HS-5 (cell line): ENCODE results near the gene MIA.
A peak's percentile ranks its signal among the peaks of the same experiment; 100 is the strongest.
"Not testable (repeated sequence)": the region's sequence is repeated elsewhere in the genome, so short reads cannot be mapped to it uniquely, and the experiment has no call there.

Experiments
- DNase-seq: peaks from one replicate; pipeline ENCODE4 v3.0.0-alpha.2; 2012; ENCODE audit warnings: low read depth

The MIA gene

DNA sequence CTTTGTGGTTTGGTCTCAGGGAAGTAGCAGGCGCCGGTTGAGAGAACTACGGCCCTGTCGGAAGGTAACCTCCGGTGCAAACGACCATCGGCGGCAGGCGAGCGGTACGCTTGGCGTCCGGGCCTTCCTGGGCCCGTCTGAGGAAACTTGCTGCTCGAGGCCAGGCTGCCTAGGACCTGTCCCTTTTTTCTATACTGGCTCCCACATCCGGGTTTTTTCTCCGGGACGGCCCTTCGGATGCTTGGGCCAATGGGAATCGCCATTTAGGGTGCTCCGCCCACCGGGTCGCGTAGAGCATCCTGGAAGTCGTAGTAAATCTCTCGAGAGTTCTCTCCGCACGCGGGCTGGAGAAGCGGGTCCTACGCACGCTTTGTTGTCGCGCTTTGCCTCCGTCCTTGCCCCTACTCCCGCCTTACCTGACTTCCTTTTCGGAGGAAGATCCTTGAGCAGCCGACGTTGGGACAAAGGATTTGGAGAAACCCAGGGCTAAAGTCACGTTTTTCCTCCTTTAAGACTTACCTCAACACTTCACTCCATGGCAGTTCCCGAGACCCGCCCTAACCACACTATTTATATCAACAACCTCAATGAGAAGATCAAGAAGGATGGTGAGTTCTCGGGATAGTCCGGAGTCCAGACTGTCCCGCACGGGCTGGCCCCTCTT lies 24.3 kb upstream of the MIA start, which contains the start of gene SNRPA:
Gene SNRPA, plus strand, starts transcription at position 330 of the 664 bp plus-strand sequence. Its CDS starts 206 bp downstream, at position 536.
- DNase-seq = peak; percentile 94

DNA sequence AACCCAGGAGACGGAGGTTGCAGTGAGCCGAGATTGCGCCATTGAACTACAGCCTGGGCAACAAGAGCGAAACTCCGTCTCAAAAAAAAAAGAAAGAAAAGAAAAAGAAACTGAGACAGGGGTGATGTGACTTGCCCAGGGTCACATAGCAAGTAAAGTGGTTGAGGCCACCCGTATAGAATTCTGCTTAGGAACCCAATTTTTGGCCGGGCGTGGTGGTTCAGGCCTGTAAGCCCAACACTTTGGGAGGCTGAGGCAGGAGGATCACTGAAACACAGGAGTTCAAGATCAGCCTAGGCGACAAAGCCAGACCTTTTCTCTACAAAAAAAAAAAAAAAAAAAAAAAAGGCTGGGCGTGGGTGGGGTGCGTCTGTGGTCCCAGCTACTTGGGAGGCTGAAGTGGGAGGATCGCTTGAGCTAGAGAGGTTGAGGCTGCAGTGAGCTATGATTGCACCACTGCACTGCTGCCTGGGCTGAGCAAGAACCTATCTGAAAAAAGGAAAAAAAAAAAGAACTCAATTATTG lies 23.0 kb upstream of the MIA start:
- DNase-seq = no peak

DNA sequence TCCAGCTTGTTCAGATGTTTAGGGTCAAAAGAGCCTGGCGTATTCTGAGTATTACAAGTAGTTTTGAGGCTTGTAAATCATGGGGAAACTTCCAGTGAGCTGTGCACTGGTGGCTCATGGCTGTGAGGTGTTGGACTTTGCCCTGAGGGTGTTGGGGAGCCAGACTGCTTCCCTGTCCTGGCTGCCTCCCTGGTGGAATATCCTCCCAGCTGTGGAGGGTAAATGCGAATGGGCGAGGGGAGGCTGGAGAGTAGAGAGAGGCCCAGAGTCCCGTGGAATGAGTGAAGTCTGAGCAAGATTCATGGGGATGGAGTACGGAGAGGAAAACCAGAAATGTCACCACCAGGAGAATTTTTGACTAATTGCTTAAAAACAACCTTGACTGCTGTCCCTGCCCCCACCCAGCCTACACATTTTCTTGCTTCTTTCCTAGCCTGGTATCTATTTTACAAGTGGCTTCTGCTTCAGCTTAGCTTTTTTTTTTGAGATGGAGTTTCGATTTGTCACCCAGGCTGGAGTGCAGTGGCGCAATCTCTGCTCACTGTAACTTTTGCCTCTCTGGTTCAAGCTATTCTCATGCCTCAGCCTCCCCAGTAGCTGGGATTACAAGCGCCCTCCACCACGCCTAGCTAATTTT lies 20.6 kb upstream of the MIA start:
- DNase-seq = no peak

DNA sequence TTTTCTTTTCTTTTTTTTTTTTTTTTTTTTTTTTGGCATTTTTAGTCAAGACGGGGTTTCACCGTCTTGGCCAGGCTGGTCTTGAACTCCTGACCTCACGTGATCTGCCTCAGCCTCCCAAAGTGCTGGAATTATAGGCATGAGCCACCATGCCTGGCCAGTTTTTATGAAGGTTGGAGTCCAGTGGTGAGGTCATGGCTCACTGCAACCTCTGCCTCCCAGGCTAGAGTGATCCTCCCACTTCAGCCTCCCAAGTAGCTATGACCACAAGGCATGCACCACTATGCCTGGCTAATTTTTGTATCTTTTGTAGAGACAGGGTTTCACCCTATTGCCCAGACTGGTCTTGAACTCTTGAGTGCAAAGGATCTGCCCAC lies 20.1 kb upstream of the MIA start:
- DNase-seq = no peak

DNA sequence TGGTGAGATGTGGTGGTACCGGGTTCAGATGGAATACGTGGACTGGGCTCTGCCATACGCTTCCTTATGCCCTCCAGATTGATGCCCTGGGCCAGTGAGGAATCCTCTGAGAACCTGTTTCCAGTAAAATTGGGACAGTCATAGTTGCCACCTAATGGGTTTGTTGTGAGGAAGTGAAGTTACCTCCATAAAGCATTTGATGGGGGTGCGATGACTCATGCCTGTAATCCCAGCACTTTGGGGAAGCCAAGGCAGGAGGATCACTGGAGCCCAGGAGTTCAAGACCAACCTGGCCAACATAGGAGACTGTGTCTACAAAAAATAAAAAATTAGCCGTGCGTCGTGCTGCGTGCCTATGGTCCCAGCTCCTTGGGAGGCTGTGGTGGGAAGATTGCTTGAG lies 19.5 kb upstream of the MIA start:
- no peak for DNase-seq

DNA sequence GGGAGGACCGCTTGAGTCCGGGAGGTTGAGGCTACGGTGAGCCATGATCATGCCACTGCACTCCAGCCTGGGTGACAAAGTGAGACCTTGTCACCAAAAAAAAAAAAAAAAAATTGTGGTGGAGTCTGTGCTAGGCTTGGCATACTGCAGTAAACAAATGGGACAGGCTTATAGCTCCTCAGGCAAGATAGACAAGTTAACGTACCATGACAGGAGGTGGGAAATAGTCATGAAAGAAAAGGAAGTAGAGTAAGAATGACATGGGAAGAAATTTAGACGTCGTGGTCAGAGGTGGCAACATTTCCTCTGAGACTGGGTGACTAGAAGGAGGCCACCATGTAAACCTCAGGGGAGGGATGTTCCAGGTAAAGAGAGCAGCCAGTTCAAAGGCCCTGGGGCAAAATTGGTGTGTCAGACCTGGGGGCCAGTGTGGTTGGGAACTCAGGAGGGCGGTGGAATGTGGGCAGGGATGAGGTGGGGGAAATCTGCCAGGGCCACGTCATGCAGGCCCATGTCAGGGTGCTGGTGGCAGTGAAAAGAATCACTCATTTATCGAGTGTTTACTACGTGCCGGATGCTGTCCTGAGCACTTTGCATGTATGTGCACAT lies 18.7 kb upstream of the MIA start:
- no peak for DNase-seq

DNA sequence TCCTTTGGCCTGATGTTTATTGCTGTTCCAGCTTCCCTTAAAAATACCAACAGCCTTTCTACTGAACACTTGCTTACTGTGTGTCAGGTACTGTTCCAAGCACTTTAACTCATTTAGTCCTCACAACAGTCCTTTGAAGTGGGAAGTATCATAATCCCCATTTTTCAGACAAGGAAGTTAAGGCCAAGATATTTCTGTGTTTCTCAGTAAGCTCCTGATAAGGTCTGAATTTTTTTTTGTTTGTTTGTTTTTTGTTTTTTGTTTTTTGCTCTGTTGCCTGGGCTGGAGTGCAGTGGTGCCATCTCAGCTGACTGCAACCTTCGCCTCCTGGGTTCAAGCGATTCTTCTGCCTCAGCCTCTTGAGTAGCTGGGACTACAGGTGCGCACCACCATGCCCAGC lies 16.8 kb upstream of the MIA start:
- no peak for DNase-seq

DNA sequence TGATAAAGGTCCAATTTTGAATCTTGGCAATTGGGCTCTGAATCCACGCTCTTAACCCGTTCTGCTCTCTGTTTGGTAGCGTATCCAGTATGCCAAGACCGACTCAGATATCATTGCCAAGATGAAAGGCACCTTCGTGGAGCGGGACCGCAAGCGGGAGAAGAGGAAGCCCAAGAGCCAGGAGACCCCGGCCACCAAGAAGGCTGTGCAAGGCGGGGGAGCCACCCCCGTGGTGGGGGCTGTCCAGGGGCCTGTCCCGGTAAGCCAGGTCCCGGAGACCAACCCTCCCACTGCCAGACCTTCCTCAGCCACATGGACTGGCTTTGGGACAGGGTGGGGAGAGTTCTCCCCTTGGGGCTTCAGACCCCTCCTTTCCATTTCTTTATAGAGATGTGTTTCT lies 16.0 kb upstream of the MIA start:
- no peak for DNase-seq

DNA sequence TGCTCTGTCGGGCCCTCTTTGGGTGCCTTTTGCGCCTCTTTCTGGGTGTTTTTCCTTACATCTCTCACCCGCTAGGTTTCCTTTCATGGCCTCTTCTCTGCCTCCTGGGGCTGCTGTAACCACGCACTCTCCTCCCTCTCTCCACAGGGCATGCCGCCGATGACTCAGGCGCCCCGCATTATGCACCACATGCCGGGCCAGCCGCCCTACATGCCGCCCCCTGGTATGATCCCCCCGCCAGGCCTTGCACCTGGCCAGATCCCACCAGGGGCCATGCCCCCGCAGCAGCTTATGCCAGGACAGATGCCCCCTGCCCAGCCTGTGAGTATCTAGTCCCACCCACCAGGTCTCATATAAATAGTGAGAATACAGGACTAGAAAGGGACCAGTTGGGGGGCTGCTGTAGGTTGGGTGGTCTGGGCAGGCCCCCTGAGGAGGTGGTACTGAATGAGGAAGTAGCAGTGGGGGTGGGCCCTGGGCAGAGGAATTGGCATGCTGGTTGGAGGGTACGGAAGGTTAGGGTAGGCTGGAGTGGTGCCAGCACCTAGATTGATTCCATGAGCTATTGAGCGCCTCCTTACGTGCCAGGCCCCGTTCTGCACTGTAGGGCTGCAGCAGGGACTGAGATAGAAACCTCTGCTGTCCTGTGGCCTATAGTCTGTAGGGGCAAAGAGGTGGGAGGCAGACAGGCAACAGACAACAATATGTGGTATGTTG lies 12.4 kb upstream of the MIA start:
- no peak for DNase-seq

DNA sequence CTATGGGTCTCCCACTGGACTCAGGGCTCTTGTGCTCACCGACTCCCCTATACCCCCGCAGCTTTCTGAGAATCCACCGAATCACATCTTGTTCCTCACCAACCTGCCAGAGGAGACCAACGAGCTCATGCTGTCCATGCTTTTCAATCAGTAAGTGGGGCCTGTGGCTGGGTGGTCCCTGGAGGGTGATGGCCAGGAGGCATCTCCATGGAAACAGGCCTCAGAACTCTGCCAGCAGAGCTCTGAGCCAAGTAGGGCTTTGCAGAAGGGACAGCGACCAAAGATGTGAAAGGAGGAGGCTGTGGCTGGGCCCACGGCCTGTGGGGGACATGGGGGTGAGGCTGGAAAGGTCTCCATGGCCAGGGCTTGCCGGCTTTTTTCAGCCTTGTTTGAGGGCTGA lies 11.8 kb upstream of the MIA start:
- DNase-seq = no peak

DNA sequence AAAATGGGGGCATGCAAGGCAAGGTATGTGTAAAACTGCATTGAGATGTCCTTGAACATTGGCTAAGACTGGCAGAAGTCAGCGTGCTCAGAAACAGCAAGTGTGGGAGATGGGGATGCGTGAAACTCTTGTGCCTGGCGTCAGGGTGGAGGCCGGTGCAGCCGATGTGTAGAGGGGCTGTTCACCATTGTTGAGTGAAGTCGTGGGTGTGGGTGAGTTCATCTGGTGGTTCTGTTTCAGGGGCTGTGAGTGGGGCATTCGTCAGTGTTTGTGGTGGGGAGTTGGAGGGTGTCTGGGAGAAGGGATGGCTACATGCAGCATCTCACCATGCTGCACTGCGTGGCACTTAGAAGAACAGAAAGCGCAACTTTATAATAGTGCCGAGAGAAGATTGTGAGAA lies 11.4 kb upstream of the MIA start:
- no peak for DNase-seq

DNA sequence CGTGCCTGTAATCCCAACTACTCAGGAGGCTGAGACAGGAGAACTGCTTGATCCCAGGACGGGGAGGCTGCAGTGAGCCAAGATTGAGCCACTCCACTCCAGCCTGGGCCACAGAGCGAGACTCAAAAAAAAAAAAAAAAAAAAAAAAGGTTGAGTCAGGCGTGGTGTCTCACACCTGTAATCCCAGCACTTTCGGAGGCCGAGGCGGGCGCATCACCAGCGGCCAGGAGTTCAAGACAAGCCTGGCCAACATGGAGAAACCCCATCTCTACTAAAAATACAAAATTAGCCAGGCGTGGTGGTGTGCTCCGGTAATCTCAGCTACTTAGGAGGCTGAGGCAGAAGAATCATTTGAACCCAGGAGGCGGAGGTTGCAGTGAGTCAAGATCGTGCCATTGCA lies 8.9 kb upstream of the MIA start:
- DNase-seq = not testable (repeated sequence)

DNA sequence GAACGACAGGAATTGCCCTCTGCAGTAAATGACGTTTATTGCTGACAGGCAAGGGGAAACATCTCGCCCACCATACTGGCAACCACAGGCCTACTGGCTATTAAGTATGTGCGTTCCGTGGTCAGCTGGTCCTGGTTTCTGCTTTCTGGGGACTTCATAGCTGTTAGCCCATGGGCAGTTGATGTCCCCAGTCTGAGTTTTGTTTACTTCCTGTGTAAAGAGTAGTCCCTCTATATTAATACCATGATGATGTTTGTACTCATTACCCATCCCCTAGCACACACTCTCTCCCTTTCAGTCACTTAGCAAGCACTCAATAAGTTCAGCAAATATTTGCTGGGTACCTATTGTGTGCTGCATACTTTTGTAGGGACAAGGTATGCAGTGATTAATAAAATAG lies 6.5 kb upstream of the MIA start:
- DNase-seq = no peak

DNA sequence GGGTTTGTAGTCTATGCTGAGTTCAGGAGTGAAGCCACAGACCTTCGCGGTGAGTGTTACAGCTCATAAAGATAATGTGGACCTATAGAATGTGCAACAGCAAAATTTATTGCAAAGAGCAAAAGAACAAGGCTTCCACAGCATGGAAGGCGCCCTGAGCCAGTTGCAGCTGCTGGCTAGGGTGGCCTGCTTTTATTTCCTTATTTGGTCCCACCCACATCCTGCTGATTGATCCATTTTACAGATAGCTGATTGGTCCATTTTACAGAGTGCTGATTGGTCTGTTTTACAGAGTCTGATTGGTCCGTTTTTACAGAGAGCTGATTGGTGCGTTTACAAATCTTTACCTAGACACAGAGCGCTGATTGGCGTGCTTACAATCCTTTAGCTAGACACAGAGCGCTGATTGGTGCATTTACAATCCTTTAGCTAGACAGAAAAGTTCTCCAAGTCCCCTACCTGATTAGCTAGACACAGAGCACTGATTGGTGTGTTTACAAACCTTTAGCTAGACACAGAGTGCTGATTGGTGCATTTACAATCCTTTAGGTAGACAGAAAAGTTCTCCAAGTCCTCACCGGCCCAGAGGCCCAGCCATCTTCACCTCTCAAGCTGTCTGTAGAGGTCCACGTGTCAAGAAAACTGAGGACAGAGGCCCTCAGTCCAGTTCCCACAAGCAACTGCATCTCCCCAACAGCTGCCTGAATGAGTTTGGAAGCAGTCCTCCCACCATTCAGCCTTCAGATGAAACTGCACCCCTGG lies 4.0 kb upstream of the MIA start:
- DNase-seq = not testable (repeated sequence)

DNA sequence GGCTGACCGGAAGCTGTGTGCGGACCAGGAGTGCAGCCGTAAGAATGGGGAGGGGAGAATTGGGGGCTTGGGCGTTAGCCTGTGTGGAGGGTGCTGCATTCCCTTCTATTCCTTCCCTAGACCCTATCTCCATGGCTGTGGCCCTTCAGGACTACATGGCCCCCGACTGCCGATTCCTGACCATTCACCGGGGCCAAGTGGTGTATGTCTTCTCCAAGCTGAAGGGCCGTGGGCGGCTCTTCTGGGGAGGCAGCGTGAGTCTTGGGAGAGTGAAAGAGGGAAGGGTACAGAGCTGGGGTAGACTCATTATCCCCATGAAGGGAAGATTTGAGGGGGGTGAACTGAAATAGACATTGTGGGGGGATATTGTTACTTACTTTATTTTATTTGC lies 306 bp downstream of the MIA start:
- no peak for DNase-seq

DNA sequence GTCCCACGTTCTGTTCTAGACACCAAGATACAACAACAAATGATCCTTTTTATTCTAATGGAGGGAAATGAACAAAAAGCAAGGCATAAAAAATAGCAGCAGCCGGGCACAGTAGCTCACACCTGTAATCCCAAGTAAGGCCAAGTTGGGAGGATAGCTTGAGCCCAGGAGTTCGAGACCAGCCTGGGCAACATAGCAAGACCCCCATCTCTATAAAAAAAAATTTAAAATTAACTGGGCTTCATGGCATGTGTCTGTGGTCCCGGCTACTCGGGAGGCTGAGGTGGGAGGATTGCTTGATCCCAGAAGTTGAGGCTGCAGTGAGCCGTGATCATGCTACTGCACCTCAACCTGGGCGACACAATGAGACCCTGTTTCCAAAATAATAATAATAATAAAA lies 1.0 kb downstream of the MIA start:
- no peak for DNase-seq

DNA sequence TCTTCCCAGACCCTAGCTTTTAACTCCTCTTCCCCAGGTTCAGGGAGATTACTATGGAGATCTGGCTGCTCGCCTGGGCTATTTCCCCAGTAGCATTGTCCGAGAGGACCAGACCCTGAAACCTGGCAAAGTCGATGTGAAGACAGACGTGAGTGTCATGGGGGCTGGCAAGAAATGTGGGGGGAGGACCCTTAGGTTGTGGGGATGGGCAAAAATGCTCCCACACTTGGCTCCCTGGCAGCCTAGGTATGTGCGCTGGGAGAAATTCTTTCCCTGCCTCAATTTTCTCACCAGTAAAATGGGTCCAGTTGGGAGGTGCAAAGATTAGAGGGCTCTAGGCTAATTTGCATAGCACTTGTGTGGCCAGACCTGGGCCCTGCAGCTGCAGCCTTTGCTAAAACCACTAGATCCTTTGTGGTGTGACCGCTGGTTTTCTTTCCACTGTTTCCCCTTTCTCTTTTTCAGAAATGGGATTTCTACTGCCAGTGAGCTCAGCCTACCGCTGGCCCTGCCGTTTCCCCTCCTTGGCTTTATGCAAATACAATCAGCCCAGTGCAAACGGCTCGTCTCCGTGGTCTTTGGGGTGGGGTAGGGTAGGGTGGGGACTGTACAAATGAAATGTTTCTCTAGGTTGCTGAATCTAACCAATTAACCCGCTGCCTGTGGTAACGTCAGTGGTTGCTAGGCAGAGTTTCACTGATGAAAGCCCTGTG lies 1.8 kb downstream of the MIA start:
- DNase-seq = peak; percentile 79

DNA sequence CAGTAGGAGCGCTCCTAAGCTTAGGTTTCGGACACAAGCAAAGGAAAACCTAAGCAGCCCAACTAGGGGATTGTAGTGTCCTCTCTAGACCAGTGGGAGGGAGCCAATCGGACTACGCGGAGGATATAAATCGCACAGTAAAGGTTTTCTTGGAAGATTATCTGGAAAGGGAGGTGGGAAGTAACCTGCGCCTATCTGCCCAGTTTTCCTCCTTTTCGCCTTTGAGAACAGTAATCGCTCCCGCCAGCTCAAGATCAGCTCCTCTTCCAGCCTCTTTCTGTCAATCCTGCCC lies 2.3 kb downstream of the MIA start:
- no peak for DNase-seq

DNA sequence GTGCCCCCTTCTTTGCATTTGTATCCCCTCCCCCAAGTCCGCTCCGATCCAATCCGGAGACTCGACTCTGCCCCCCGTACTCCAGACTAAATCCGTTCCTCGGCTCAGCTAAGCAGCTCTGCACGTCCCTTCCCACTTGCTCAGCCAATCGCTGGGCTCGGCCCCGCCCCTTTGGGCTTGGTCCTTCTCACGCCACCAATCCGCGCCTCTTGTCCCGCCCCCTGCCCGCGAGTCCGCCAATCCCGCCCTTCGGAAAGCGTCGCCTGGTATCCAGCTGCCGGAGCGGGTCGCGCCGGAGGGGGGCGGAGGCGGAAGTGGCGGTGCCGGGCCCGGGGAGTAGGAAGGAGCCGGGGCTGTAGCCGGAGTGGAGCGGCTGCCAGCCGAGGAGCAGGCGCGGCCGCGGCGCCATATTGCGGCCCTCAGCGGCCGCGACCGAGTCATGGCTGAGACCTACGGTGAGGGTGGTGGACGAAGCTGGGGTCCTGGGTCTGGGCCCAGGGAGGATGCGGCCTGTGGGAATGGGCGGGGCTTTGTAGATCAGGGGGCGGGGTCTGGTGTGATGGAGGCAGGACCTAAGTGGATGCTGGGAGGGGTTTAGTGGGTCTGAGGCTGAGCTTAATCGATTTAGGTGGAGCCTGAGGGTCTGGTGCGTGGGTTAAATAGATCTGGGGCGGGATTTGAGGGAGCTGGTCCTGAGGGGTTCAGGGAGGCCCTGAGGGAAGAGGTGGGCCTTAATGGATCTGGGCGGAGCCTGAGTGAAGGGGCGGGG lies 2.8 kb downstream of the MIA start, which contains the start of gene RAB4B:
Gene RAB4B, plus strand, starts transcription at position 311 of the 769 bp plus-strand sequence. Its CDS starts 129 bp downstream, at position 440.
- peak; percentile 94 for DNase-seq

DNA sequence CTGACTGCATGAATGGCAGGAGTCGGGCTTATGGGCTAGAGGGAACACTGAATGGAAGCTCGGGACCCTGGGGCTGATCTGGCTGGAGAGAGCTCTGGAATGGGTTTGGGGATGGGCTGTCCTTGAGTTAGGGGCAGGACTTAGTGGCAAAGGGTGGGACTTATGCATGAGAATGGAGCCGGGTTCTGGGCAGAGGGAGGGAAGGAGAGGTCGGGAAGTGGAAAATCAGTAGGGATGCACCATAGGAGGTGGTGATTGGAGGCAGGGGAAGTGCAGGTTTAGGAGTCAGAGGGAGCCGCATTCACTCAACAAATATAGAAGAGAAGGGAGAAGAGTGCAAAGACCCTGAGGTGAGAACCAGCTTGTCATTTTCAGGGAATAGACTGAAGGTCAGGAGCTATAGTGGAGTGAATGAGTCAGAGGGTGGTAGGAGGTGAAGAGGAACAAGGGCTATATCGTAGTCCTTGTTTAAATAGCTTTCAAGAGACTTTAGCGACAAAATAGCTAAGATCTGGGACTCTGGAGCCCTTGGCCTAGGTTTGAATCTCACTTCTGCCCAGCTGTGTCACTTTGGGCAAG lies 3.5 kb downstream of the MIA start:
- no peak for DNase-seq
